Measurements from ENCODE around the gene LRIT2.
"Not testable (repeated sequence)": the region's sequence is repeated elsewhere in the genome, so short reads cannot be mapped to it uniquely, and the experiment has no call there.

LRIT2 gene

GRCh38 chr10:84172467-84173356 is 52.6 kb downstream of the LRIT2 start:
- no peak overlapping the region for H3K4me3 ChIP-seq (replicated peaks in 1 of 2; ENCODE audit: low read depth in 2 of 2, low read length in 2 of 2)

GRCh38 chr10:84171700-84172466 is 53.5 kb downstream of the LRIT2 start:
- DNase-seq (ENCODE audit: low read depth in 2 of 2); H3K4me3 ChIP-seq (replicated peaks in 1 of 2; ENCODE audit: low read depth in 2 of 2, low read length in 2 of 2): not testable (repeated sequence)

More at GRCh38 chr10:84172467-84173356, 52.6 kb downstream of the LRIT2 start:
- no peak for TF ChIP-seq CTCF (IDR thresholded peaks at IDR 0.05; ENCODE audit: low read depth, low read length)
- no peak for DNase-seq (ENCODE audit: low read depth in 2 of 2)

GRCh38 chr10:84171237-84171636 is 54.1 kb downstream of the LRIT2 start:
- not testable (repeated sequence) for H3K4me3 ChIP-seq (replicated peaks in 1 of 2; ENCODE audit: low read depth in 2 of 2, low read length in 2 of 2); DNase-seq (ENCODE audit: low read depth in 2 of 2)

Data from cardiac fibroblast (primary cell).